CD4-positive, CD25-positive, alpha-beta regulatory T cell (primary cell): ENCODE data around the gene FAM114A1. TPM values are rescaled to one million over a fixed set of nuclear protein-coding genes. Genes with fewer than 3 reads are reported as not detected.
"Not testable (repeated sequence)": the region's sequence is repeated elsewhere in the genome, so short reads cannot be mapped to it uniquely, and the experiment has no call there.

Source experiments
- ATAC-seq, 2 donors: fragments of 150-1000 bp; cut with Tn5 transposase; one replicate each; pipeline ENCODE4 v1.10.0; 2021; ENCODE audit warnings: low read depth in 2 of 2, moderate number of reproducible peaks in 2 of 2, moderate library complexity in 1 of 2
- DNase-seq, 3 donors: peaks; one replicate each; pipeline versions ENCODE4 v3.0.0 to v3.0.0-alpha.2; 2012 to 2022; ENCODE audit warnings: mixed read lengths in 1 of 3
- H3K27ac ChIP-seq: one replicate; pipeline ENCODE4 v1.7.0; 2013; ENCODE audit warnings: mild to moderate bottlenecking, low read length; ENCODE audit not compliant: insufficient read depth, poor library complexity, severe bottlenecking
- H3K27me3 ChIP-seq: one replicate; pipeline ENCODE4 v1.7.0; 2013; ENCODE audit warnings: low read length; ENCODE audit not compliant: control insufficient read depth, insufficient read depth
- H3K36me3 ChIP-seq: one replicate; pipeline ENCODE4 v1.7.0; 2013; ENCODE audit warnings: mild to moderate bottlenecking, low read length, moderate library complexity; ENCODE audit not compliant: control insufficient read depth, insufficient read depth
- H3K4me1 ChIP-seq: 2 replicates; pipeline ENCODE4 v1.7.0; 2013; ENCODE audit warnings: mild to moderate bottlenecking, low read length; ENCODE audit not compliant: insufficient read depth, control insufficient read depth, poor library complexity, severe bottlenecking
- H3K4me3 ChIP-seq: one replicate; pipeline ENCODE4 v1.7.0; 2013; ENCODE audit warnings: low read depth, mild to moderate bottlenecking, low read length, moderate library complexity
- H3K9me3 ChIP-seq, 2 experiments: 1 replicate in 1 of 2; 2 replicates in 1 of 2; pipeline ENCODE4 v1.7.0; 2013; ENCODE audit warnings: low read length in 2 of 2, mild to moderate bottlenecking in 1 of 2, moderate library complexity in 1 of 2; ENCODE audit not compliant: control insufficient read depth in 2 of 2
- H3K27ac Mint-ChIP-seq, 3 donors: one replicate each; pipeline ENCODE4 v1.8.0; 2020 to 2022; ENCODE audit warnings: mild to moderate bottlenecking in 3 of 3, mixed read lengths in 3 of 3, moderate library complexity in 2 of 3
- H3K27me3 Mint-ChIP-seq: one replicate; pipeline ENCODE4 v1.8.0; 2022; ENCODE audit warnings: mild to moderate bottlenecking, mixed read lengths
- H3K36me3 Mint-ChIP-seq: one replicate; pipeline ENCODE4 v1.8.0; 2020; ENCODE audit warnings: mixed read lengths
- H3K4me1 Mint-ChIP-seq, 4 donors: one replicate each; pipeline ENCODE4 v1.8.0; 2020 to 2022; ENCODE audit warnings: mixed read lengths in 4 of 4, mild to moderate bottlenecking in 1 of 4
- H3K4me3 Mint-ChIP-seq, 4 donors: one replicate each; pipeline ENCODE4 v1.8.0; 2020 to 2022; ENCODE audit warnings: mild to moderate bottlenecking in 4 of 4, mixed read lengths in 4 of 4, moderate library complexity in 3 of 4
- H3K9me3 Mint-ChIP-seq, 7 donors: one replicate each; pipeline ENCODE4 v1.8.0; 2020 to 2022; ENCODE audit warnings: mixed read lengths in 7 of 7, mild to moderate bottlenecking in 3 of 7, moderate library complexity in 2 of 7
- polyA plus RNA-seq, 4 donors: library from polyadenylated mRNA; unstranded; fragments of 300-500 nt; fragmentation: Illumina TruSeq; gene quantifications; one replicate each; pipeline ENCODE4 v1.2.3, GENCODE V29; 2021
- total RNA-seq: library from RNA; stranded (reverse); gene quantifications from one replicate; pipeline ENCODE4 v1.2.3, GENCODE V29; 2022

The FAM114A1 gene
- total and polyA plus RNA-seq, 5 donors from 2014 or later: not detected

DNA sequence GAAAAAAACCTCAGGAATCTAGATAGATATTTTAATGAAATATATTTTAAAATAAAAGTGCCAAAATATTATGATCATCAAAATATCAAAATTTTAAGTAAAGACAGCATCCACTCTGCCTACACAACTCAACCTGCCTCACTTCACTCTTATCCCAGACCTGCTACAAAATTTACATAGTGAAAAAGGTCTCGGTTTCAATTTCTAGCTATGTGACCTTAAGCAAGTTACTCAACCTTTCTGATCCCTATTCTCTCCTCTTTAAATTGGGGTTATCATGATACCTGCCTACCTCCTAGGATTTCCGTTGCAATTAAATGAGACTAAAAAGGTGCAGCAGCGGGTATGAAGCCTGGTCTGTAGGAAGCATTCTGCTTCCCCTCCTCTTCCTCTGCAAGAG is 72.9 kb downstream of the FAM114A1 start:
- Histone ChIP-seq H3K4me3 (no peak overlapping the region), H3K27ac (no peak overlapping the region), H3K27me3 (no peaks in the 10 kb centered on the region), H3K36me3 (no peaks in the 10 kb centered on the region), H3K9me3 (no peaks in the 10 kb centered on the region), H3K4me1 (no peaks in the 10 kb centered on the region)
- Mint-ChIP-seq H3K27me3 (no peaks in the 10 kb centered on the region), H3K4me1 (peaks cover 0 to 15% (median 3%) of the 10 kb centered on the region in 4 donors), H3K27ac (peak overlapping the region in 1 of 3 donors; percentile 5), H3K36me3 (no peaks in the 10 kb centered on the region), H3K4me3 (peak overlapping the region in 1 of 4 donors; percentile 45), H3K9me3 (no peaks in the 10 kb centered on the region)
- ATAC-seq (no peak), DNase-seq (no peak)

DNA sequence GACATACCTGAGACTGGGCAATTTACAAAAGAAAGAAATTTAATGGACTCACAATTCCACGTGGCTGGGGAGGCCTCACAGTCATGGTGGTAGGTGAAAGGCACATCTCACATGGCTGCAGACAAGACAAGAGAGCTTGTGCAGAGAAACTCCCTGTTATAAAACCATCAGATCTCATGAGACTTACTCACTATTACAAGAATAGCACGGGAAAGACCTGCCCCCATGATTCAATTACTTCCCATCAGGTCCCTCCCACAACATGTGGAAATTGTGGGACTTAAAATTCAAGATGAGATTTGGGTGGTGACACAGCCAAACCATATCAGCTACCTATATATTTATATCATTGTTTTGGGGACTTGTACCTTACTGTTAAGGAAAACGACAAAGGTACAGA is 74.3 kb downstream of the FAM114A1 start:
- not testable (repeated sequence) for H3K36me3 Mint-ChIP-seq, H3K4me3 ChIP-seq, ATAC-seq, H3K27ac ChIP-seq, H3K27me3 ChIP-seq, H3K4me3 Mint-ChIP-seq, H3K27ac Mint-ChIP-seq, H3K4me1 ChIP-seq, H3K9me3 ChIP-seq, DNase-seq, H3K9me3 Mint-ChIP-seq, H3K27me3 Mint-ChIP-seq, H3K36me3 ChIP-seq
- peaks cover 0 to 15% (median 3%) of the 10 kb centered on the region in 4 donors for H3K4me1 Mint-ChIP-seq

DNA sequence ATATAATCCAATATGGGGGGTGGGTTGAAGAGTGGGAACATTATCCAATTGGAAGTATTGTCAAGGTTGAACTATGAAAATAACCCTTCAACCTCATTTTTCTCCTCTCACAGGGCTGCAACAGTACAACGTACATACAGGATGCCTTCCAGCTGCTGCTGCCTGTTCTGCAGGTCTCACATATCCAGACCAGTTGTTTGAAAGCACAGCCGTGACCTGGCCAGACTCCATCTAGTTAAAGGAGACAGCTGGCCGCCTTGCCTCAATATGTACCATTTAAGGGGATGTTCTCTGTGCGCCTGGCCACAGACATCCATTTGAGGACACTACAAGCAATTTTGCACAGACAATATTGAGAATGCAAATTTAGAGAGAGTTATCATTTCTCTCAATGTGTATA is 75.7 kb downstream of the FAM114A1 start:
- no peak overlapping the region for H3K4me3 Mint-ChIP-seq
- no peak overlapping the region for H3K4me3 ChIP-seq
- no peaks in the 10 kb centered on the region for H3K36me3 ChIP-seq
- H3K27me3 Mint-ChIP-seq: no peaks in the 10 kb centered on the region
- H3K9me3 ChIP-seq: no peaks in the 10 kb centered on the region
- H3K9me3 Mint-ChIP-seq: no peaks in the 10 kb centered on the region
- ATAC-seq (no peak), DNase-seq (no peak)
- no peak overlapping the region for H3K27ac Mint-ChIP-seq
- H3K27ac ChIP-seq: no peak overlapping the region
- H3K36me3 Mint-ChIP-seq: no peaks in the 10 kb centered on the region
- H3K4me1 Mint-ChIP-seq: peaks cover 0 to 15% (median 3%) of the 10 kb centered on the region in 4 donors
- no peaks in the 10 kb centered on the region for H3K27me3 ChIP-seq
- H3K4me1 ChIP-seq: no peaks in the 10 kb centered on the region

GRCh38 chr4:38944440-38944839 is 76.8 kb downstream of the FAM114A1 start:
- no peaks in the 10 kb centered on the region for H3K9me3 Mint-ChIP-seq
- Histone ChIP-seq H3K4me1 (peaks cover 6% of the 10 kb centered on the region), H3K27ac (no peak overlapping the region), H3K27me3 (no peaks in the 10 kb centered on the region), H3K36me3 (no peaks in the 10 kb centered on the region), H3K4me3 (no peak overlapping the region), H3K9me3 (no peaks in the 10 kb centered on the region)
- peaks cover 8 to 17% (median 11%) of the 10 kb centered on the region in 4 donors for H3K4me1 Mint-ChIP-seq
- H3K4me3 Mint-ChIP-seq: no peak overlapping the region
- no peak for ATAC-seq
- H3K27ac Mint-ChIP-seq: no peak overlapping the region
- no peaks in the 10 kb centered on the region for H3K36me3 Mint-ChIP-seq
- DNase-seq: no peak
- no peaks in the 10 kb centered on the region for H3K27me3 Mint-ChIP-seq

GRCh38 chr4:38946919-38947318 is 79.3 kb downstream of the FAM114A1 start:
- H3K27me3 ChIP-seq: no peaks in the 10 kb centered on the region
- Mint-ChIP-seq H3K4me3 (no peak overlapping the region), H3K9me3 (peaks cover 0 to 2% (median 0%) of the 10 kb centered on the region in 7 donors), H3K27ac (peak overlapping the region in 2 of 3 donors; percentile 9 to 74), H3K36me3 (no peaks in the 10 kb centered on the region), H3K4me1 (peaks cover 8 to 20% (median 18%) of the 10 kb centered on the region in 4 donors), H3K27me3 (no peaks in the 10 kb centered on the region)
- H3K4me1 ChIP-seq: peaks cover 9% of the 10 kb centered on the region
- H3K9me3 ChIP-seq: no peaks in the 10 kb centered on the region
- no peak for ATAC-seq
- H3K4me3 ChIP-seq: no peak overlapping the region
- DNase-seq: no peak
- no peak overlapping the region for H3K27ac ChIP-seq
- H3K36me3 ChIP-seq: no peaks in the 10 kb centered on the region

DNA sequence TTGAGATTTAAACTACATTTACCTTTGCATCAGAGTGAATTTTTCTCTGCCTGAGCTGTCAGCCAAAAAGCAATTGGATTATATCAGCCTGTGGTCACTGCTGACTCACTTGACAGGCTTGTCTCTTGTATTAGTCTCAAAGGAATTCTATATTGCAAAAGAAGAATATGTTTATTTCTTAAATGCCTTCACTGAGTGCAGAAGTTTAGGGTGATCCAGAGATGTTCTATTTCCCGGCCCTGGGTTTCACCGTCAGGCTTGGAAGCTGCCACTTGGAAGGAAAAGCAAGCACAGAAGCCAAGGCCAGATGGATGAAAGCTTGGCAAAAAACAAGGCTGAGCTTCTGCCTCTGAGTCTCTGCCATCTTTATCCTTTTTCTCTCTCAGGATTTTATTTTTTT is 80.9 kb downstream of the FAM114A1 start:
- ATAC-seq (no peak), DNase-seq (no peak)
- H3K4me1 Mint-ChIP-seq: peaks cover 8 to 20% (median 18%) of the 10 kb centered on the region in 4 donors
- no peaks in the 10 kb centered on the region for H3K27me3 Mint-ChIP-seq
- H3K4me1 ChIP-seq: peaks cover 9% of the 10 kb centered on the region
- no peaks in the 10 kb centered on the region for H3K9me3 ChIP-seq
- H3K9me3 Mint-ChIP-seq: peaks cover 0 to 2% (median 0%) of the 10 kb centered on the region in 7 donors
- no peaks in the 10 kb centered on the region for H3K36me3 Mint-ChIP-seq
- no peak overlapping the region for H3K4me3 Mint-ChIP-seq
- no peaks in the 10 kb centered on the region for H3K36me3 ChIP-seq
- H3K27ac ChIP-seq: peak overlapping the region; percentile 57
- H3K27ac Mint-ChIP-seq: peak overlapping the region in 1 of 3 donors; percentile 76
- no peak overlapping the region for H3K4me3 ChIP-seq
- no peaks in the 10 kb centered on the region for H3K27me3 ChIP-seq

GRCh38 chr4:38949411-38950051 is 81.9 kb downstream of the FAM114A1 start:
- peak overlapping the region; percentile 1 to 67 (median 26) for H3K4me3 Mint-ChIP-seq

GRCh38 chr4:38950159-38950558 is 82.6 kb downstream of the FAM114A1 start:
- Histone ChIP-seq H3K4me3 (no peak overlapping the region), H3K4me1 (peaks cover 9% of the 10 kb centered on the region), H3K27ac (peak overlapping the region; percentile 57), H3K9me3 (no peaks in the 10 kb centered on the region), H3K27me3 (no peaks in the 10 kb centered on the region), H3K36me3 (no peaks in the 10 kb centered on the region)
- peaks cover 8 to 20% (median 18%) of the 10 kb centered on the region in 4 donors for H3K4me1 Mint-ChIP-seq
- H3K36me3 Mint-ChIP-seq: no peaks in the 10 kb centered on the region
- no peaks in the 10 kb centered on the region for H3K27me3 Mint-ChIP-seq
- H3K27ac Mint-ChIP-seq: peak overlapping the region in 2 of 3 donors; percentile 76 to 93
- peaks cover 0 to 2% (median 0%) of the 10 kb centered on the region in 7 donors for H3K9me3 Mint-ChIP-seq
- ATAC-seq: no peak
- DNase-seq: no peak
- no peak overlapping the region for H3K4me3 Mint-ChIP-seq

More at GRCh38 chr4:38949411-38950051, 81.9 kb downstream of the FAM114A1 start:
- DNase-seq: peak; percentile 9 to 81 (median 76)
- Mint-ChIP-seq H3K27ac (peak overlapping the region; percentile 76 to 93 (median 91)), H3K36me3 (no peaks in the 10 kb centered on the region), H3K9me3 (peaks cover 0 to 2% (median 0%) of the 10 kb centered on the region in 7 donors), H3K27me3 (no peaks in the 10 kb centered on the region), H3K4me1 (peaks cover 8 to 20% (median 18%) of the 10 kb centered on the region in 4 donors)
- Histone ChIP-seq H3K9me3 (no peaks in the 10 kb centered on the region), H3K36me3 (no peaks in the 10 kb centered on the region), H3K4me3 (peak overlapping the region; percentile 3), H3K27me3 (no peaks in the 10 kb centered on the region), H3K4me1 (peaks cover 9% of the 10 kb centered on the region), H3K27ac (peak overlapping the region; percentile 57)
- ATAC-seq: peak; percentile 91 to 95
